ENCODE measurements around the gene PRODH2. TPM values are rescaled to one million over a fixed set of nuclear protein-coding genes. Genes with fewer than 3 reads are reported as not detected.

Gene PRODH2
- total RNA-seq, 1 experiment from 2014 or later, result not detected

- POLR2A ChIA-PET, result no interaction called here
- no peak for ATAC-seq
- H3K27ac Mint-ChIP-seq, result no peak overlapping the region
Observed at GRCh38 chr19:35779033-35779432, 33.6 kb downstream of the PRODH2 start.

GRCh38 chr19:35777961-35778360, 34.7 kb downstream of the PRODH2 start:
- CTCF ChIA-PET, result interaction anchor here (0.5 to 1.4 kb wide), 3 partner anchors 30 to 624 kb away, joined by 3 to 5 read pairs (median 3); partner anchors contain the start of genes FXYD5 and LIN37

More at GRCh38 chr19:35779033-35779432, 33.6 kb downstream of the PRODH2 start:
- CTCF ChIA-PET, result no interaction called here
- no peak for TF ChIP-seq SOX15 (CRISPR knock-in tag; IDR thresholded peaks at IDR 0.05)
- no peaks in the 10 kb centered on the region for H3K36me3 Mint-ChIP-seq
- peaks cover 20% of the 10 kb centered on the region for H3K27me3 Mint-ChIP-seq (ENCODE audit: low read depth)
- H3K4me3 Mint-ChIP-seq, result no peak overlapping the region
- H3K9me3 Mint-ChIP-seq, result no peaks in the 10 kb centered on the region
- DNase-seq (ENCODE audit: low spot score), result no peak
- H3K4me1 Mint-ChIP-seq, result peaks cover 47% of the 10 kb centered on the region

GRCh38 chr19:35777086-35777841, 35.4 kb downstream of the PRODH2 start:
- TF ChIP-seq SP1 (CRISPR knock-in tag; conservative IDR thresholded peaks at IDR 0.05) (peak; percentile 18; the same call in 1 of the 2 replicates), FOXK1 (CRISPR knock-in tag; IDR thresholded peaks at IDR 0.05) (peak; percentile 42; the same call in 1 of the 2 replicates), SMAD4 (CRISPR knock-in tag; IDR thresholded peaks at IDR 0.05) (no peak)
- Mint-ChIP-seq H3K4me3 (peak overlapping the region; percentile 70), H3K36me3 (no peaks in the 10 kb centered on the region), H3K9me3 (no peaks in the 10 kb centered on the region), H3K27ac (0 out of 2 replicates have a peak overlapping the region, but pooled peaks have one; percentile 9), H3K27me3 (ENCODE audit: low read depth) (peaks cover 30% of the 10 kb centered on the region), H3K4me1 (peaks cover 37% of the 10 kb centered on the region)
- ATAC-seq (peak; percentile 38), DNase-seq (ENCODE audit: low spot score) (peak; percentile 62)
- ChIA-PET CTCF (interaction anchor here (0.5 to 1.9 kb wide), 5 partner anchors 12 to 623 kb away, joined by 3 to 5 read pairs (median 3); partner anchors contain the start of genes FXYD5, KIRREL2 and LIN37), POLR2A (interaction anchor here (1.1 kb wide), 1 partner anchor 15 kb away, joined by 6 read pairs; no protein-coding TSS in a partner anchor)

More at GRCh38 chr19:35777961-35778360, 34.7 kb downstream of the PRODH2 start:
- TF ChIP-seq PRRX2 (CRISPR knock-in tag; IDR thresholded peaks at IDR 0.05) (no peak), ETV6 (CRISPR knock-in tag; IDR thresholded peaks at IDR 0.05) (no peak), EMX1 (CRISPR knock-in tag; IDR thresholded peaks at IDR 0.05) (no peak), ZNF263 (CRISPR knock-in tag; IDR thresholded peaks at IDR 0.05; ENCODE audit: low read depth) (no peak), NR1H2 (CRISPR knock-in tag; IDR thresholded peaks at IDR 0.05) (no peak), ATF1 (CRISPR knock-in tag; IDR thresholded peaks at IDR 0.05) (no peak), GRHL2 (CRISPR knock-in tag; IDR thresholded peaks at IDR 0.05; ENCODE audit: insufficient replicate concordance, severe bottlenecking) (no peak), TCF7 (CRISPR knock-in tag; IDR thresholded peaks at IDR 0.05; ENCODE audit: low read depth) (no peak), FOXK1 (CRISPR knock-in tag; IDR thresholded peaks at IDR 0.05) (no peak), ELF4 (CRISPR knock-in tag; IDR thresholded peaks at IDR 0.05; ENCODE audit: low read depth) (no peak), ZNF671 (CRISPR knock-in tag; IDR thresholded peaks at IDR 0.05) (no peak), SOX15 (CRISPR knock-in tag; IDR thresholded peaks at IDR 0.05) (no peak)
- POLR2A ChIA-PET, result no interaction called here
- no peak overlapping the region for H3K27ac Mint-ChIP-seq
- ATAC-seq, result no peak
- DNase-seq (ENCODE audit: low spot score), result no peak
- no peaks in the 10 kb centered on the region for H3K36me3 Mint-ChIP-seq
- peaks cover 23% of the 10 kb centered on the region for H3K27me3 Mint-ChIP-seq (ENCODE audit: low read depth)
- peak overlapping the region; percentile 70; the same call in 1 of the 2 replicates for H3K4me3 Mint-ChIP-seq
- no peaks in the 10 kb centered on the region for H3K9me3 Mint-ChIP-seq
- peaks cover 38% of the 10 kb centered on the region for H3K4me1 Mint-ChIP-seq

GRCh38 chr19:35776102-35776788, 36.4 kb downstream of the PRODH2 start:
- no peak overlapping the region for H3K27ac Mint-ChIP-seq
- no peak for TF ChIP-seq ZNF232 (CRISPR knock-in tag; IDR thresholded peaks at IDR 0.05)
- peak; percentile 82 for TF ChIP-seq ZNF121 (CRISPR knock-in tag; IDR thresholded peaks at IDR 0.05)
- peaks cover 32% of the 10 kb centered on the region for H3K4me1 Mint-ChIP-seq
- no peak for ATAC-seq
- CTCF ChIA-PET, result interaction anchor here (0.9 to 2.5 kb wide), 5 partner anchors 9 to 80 kb away, joined by 3 to 11 read pairs (median 3); partner anchors contain the start of gene KIRREL2
- DNase-seq (ENCODE audit: low spot score), result no peak
- POLR2A ChIA-PET, result interaction anchor here (1.1 kb wide), 1 partner anchor 14 kb away, joined by 6 read pairs; no protein-coding TSS in a partner anchor
- peak overlapping the region; percentile 70 for H3K4me3 Mint-ChIP-seq
- H3K27me3 Mint-ChIP-seq (ENCODE audit: low read depth), result peaks cover 30% of the 10 kb centered on the region
- H3K36me3 Mint-ChIP-seq, result no peaks in the 10 kb centered on the region
- H3K9me3 Mint-ChIP-seq, result no peaks in the 10 kb centered on the region

Measured in WTC11 (cell line).